Gastrocnemius medialis (tissue), 4 donors: ENCODE results near the gene TRIM37.

Source experiments
- POLR2A ChIP-seq, 2 donors: fragments of 450-650 bp; IDR thresholded peaks; one replicate each; pipeline ENCODE4 v1.6.1; 2017; ENCODE audit warnings: antibody characterized with exemption in 2 of 2, mild to moderate bottlenecking in 2 of 2, moderate library complexity in 2 of 2
- TF ChIP-seq, protein P1 (sequence below), 5 experiments: fragments of 450-650 bp in 3 of 5; fragments of 200-600 bp in 2 of 5; sonication (generic) in 2 of 5; IDR thresholded peaks in 4 of 5; conservative IDR thresholded peaks in 1 of 5; 1 replicate in 4 of 5; 2 replicates in 1 of 5; pipeline ENCODE4 v1.5.1; 2016 to 2019; ENCODE audit warnings: antibody characterized with exemption in 5 of 5, mild to moderate bottlenecking in 3 of 5, moderate library complexity in 3 of 5

DNA sequence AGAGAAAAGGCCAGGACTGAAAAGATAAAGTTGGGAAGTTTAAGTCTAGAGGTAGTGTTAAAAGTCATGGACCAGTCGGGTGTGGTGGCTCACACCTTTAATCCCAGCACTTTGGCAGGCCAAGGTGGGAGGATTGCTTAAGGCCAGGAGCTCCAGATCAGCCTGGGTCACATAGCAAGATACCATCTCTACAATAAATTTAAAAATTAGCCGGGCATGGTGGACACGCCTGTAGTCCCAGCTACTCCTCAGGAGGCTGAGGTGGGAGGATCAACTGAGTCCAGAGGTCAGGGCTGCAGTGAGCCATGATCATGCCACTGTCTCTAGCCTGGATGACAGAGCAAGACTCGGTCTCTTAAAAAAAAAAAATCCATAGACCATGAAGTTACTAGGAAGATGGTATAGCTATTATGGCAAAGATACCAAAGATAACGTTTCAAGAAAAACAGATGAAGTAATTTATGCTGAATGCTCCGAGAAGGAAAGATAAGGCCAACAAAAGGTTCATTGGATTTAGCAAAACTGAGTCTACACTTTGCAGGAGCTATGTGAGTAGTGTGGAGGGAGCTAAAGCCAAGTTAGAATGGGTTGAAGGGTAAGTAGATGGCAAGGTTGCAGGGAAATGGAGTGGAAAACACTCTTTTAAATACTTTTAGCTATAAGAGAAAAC is 11.7 kb downstream of the TRIM37 start:
- TF ChIP-seq, protein P1, sequence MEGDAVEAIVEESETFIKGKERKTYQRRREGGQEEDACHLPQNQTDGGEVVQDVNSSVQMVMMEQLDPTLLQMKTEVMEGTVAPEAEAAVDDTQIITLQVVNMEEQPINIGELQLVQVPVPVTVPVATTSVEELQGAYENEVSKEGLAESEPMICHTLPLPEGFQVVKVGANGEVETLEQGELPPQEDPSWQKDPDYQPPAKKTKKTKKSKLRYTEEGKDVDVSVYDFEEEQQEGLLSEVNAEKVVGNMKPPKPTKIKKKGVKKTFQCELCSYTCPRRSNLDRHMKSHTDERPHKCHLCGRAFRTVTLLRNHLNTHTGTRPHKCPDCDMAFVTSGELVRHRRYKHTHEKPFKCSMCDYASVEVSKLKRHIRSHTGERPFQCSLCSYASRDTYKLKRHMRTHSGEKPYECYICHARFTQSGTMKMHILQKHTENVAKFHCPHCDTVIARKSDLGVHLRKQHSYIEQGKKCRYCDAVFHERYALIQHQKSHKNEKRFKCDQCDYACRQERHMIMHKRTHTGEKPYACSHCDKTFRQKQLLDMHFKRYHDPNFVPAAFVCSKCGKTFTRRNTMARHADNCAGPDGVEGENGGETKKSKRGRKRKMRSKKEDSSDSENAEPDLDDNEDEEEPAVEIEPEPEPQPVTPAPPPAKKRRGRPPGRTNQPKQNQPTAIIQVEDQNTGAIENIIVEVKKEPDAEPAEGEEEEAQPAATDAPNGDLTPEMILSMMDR (IDR thresholded peaks at IDR 0.05 in 4 of 5, conservative IDR thresholded peaks at IDR 0.05 in 1 of 5): no peak
- TF ChIP-seq POLR2A (IDR thresholded peaks at IDR 0.05): no peak
